Endothelial cell of umbilical vein (primary cell): ENCODE results near the gene DGCR8. TPM values are rescaled to one million over a fixed set of nuclear protein-coding genes. Genes with fewer than 3 reads are reported as not detected.
A peak's percentile ranks its signal among the peaks of the same experiment; 100 is the strongest.

Experiments used
- BruUV-seq: library from RNA; stranded (reverse); fragments of 400-500 nt; replicated peaks from 2 replicates; lab custom pipeline; 2021; lab: Mats Ljungman, UMichigan
- CTCF ChIA-PET: fragments of 300-600, 350-600 bp; sonication (Branson Sonifier 250); formaldehyde crosslinking; loops from one replicate; lab custom pipeline; 2021; ENCODE audit warnings: antibody characterized with exemption, inconsistent platforms; lab: Charles Lee
- POLR2A ChIA-PET: fragments of 300-600, 350-600 bp; sonication (Branson Sonifier 250); formaldehyde crosslinking; loops from one replicate; lab custom pipeline; 2021; ENCODE audit warnings: antibody characterized with exemption, inconsistent platforms; lab: Charles Lee
- DNase-seq: peaks from one replicate; pipeline ENCODE4 v3.0.0-alpha.2; 2011; ENCODE audit warnings: low read depth, low spot score
- FAIRE-seq: peaks from 2 replicates; lab custom pipeline; 2011; peaks lifted over from hg19 to GRCh38; lab: Jason Lieb, UNC
- H2AFZ ChIP-seq: 2 replicates; pipeline ENCODE4 v1.6.0; 2012; ENCODE audit warnings: low read depth, low read length, control low read depth, inconsistent platforms
- H3K27ac ChIP-seq: 2 replicates; pipeline ENCODE4 v1.5.1; 2011; ENCODE audit warnings: low read depth, mild to moderate bottlenecking, control low read depth, low read length, moderate library complexity; ENCODE audit not compliant: insufficient read depth
- H3K27me3 ChIP-seq, 2 experiments: 2 replicates each; pipeline versions ENCODE4 v1.6.0 to v1.6.1; 2011; ENCODE audit warnings: low read length in 2 of 2, mixed read lengths in 1 of 2; ENCODE audit not compliant: control insufficient read depth in 2 of 2, insufficient read depth in 2 of 2
- H3K36me3 ChIP-seq, 2 experiments: 2 replicates in 1 of 2; 3 replicates in 1 of 2; pipeline ENCODE4 v1.5.1; 2011; ENCODE audit warnings: low read length in 2 of 2, mild to moderate bottlenecking in 1 of 2, moderate library complexity in 1 of 2; ENCODE audit not compliant: control insufficient read depth in 2 of 2, insufficient read depth in 2 of 2; ENCODE audit errors: extremely low read depth in 1 of 2
- H3K4me1 ChIP-seq: 3 replicates; pipeline ENCODE4 v1.5.1; 2011; ENCODE audit warnings: mild to moderate bottlenecking, low read length; ENCODE audit not compliant: control insufficient read depth, insufficient read depth; ENCODE audit errors: extremely low read depth
- H3K4me2 ChIP-seq: 2 replicates; pipeline ENCODE4 v1.6.1; 2011; ENCODE audit warnings: low read length, control low read depth, mixed read lengths; ENCODE audit not compliant: insufficient read depth
- H3K4me3 ChIP-seq, 3 experiments: fragments of 200-600 bp in 1 of 3; sonication (generic), shearing (Covaris generic) in 1 of 3; replicated peaks in 1 of 3; 2 replicates each; pipeline ENCODE4 v1.5.1; 2011 to 2016; ENCODE audit warnings: control low read depth in 3 of 3, low read length in 3 of 3, mild to moderate bottlenecking in 2 of 3, inconsistent platforms in 1 of 3, low read depth in 1 of 3, moderate library complexity in 1 of 3; ENCODE audit not compliant: insufficient read depth in 1 of 3
- H3K79me2 ChIP-seq: 2 replicates; pipeline ENCODE4 v1.6.0; 2012; ENCODE audit warnings: low read length, inconsistent platforms; ENCODE audit not compliant: control insufficient read depth, insufficient read depth
- H3K9ac ChIP-seq: replicated peaks from 2 replicates; pipeline ENCODE3; 2011; ENCODE audit warnings: low read length, control low read depth; ENCODE audit not compliant: insufficient read depth; ENCODE audit errors: extremely low read depth
- H3K9me1 ChIP-seq: replicated peaks from 3 replicates; pipeline ENCODE4 v1.6.0; 2011; ENCODE audit warnings: mild to moderate bottlenecking, low read length; ENCODE audit not compliant: control insufficient read depth, insufficient read depth; ENCODE audit errors: extremely low read depth
- H3K9me3 ChIP-seq: replicated peaks from 2 replicates; pipeline ENCODE4 v1.5.1; 2012; ENCODE audit warnings: low read length, inconsistent platforms; ENCODE audit not compliant: control insufficient read depth, insufficient read depth
- H4K20me1 ChIP-seq: replicated peaks from 2 replicates; pipeline ENCODE3; 2011; ENCODE audit warnings: mild to moderate bottlenecking, low read length; ENCODE audit not compliant: control insufficient read depth, insufficient read depth; ENCODE audit errors: extremely low read depth
- CTCF ChIP-seq, 2 donors: IDR thresholded peaks; 1 replicate in 1 of 2; 2 replicates in 1 of 2; pipeline ENCODE4 v1.5.1; 2011; ENCODE audit warnings: low read length in 2 of 2, mild to moderate bottlenecking in 2 of 2, moderate library complexity in 2 of 2, control low read depth in 1 of 2, inconsistent platforms in 1 of 2, low read depth in 1 of 2; ENCODE audit not compliant: insufficient read depth in 1 of 2; ENCODE audit errors: extremely low read depth in 1 of 2
- EZH2 ChIP-seq: IDR thresholded peaks from 2 replicates; pipeline ENCODE4 v1.6.1; 2012; ENCODE audit warnings: borderline replicate concordance, low read depth, mild to moderate bottlenecking, moderate library complexity, low read length, inconsistent platforms; ENCODE audit not compliant: severe bottlenecking
- FOS ChIP-seq: IDR thresholded peaks from 2 replicates; pipeline ENCODE4 v1.6.1; 2011; ENCODE audit warnings: mild to moderate bottlenecking, low read length, moderate library complexity, borderline replicate concordance; ENCODE audit not compliant: insufficient read depth
- GATA2 ChIP-seq: IDR thresholded peaks from 2 replicates; pipeline ENCODE4 v1.7.0; 2011; ENCODE audit warnings: low read depth, mild to moderate bottlenecking, moderate library complexity, mixed read lengths, low read length; ENCODE audit not compliant: insufficient read length, insufficient read depth
- JUN ChIP-seq: IDR thresholded peaks from 2 replicates; pipeline ENCODE4 v1.6.1; 2011; ENCODE audit warnings: borderline replicate concordance, low read depth; ENCODE audit not compliant: insufficient read length, insufficient read depth
- MAX ChIP-seq: IDR thresholded peaks from 2 replicates; pipeline ENCODE4 v1.6.1; 2011; ENCODE audit not compliant: insufficient read depth, insufficient read length
- MYC ChIP-seq: IDR thresholded peaks from one replicate; pipeline ENCODE4 v1.6.1; 2011; ENCODE audit warnings: mild to moderate bottlenecking, low read depth, low read length
- POLR2A ChIP-seq: IDR thresholded peaks from 2 replicates; pipeline ENCODE4 v1.6.1; 2012; ENCODE audit warnings: low read depth, mild to moderate bottlenecking, control low read depth, low read length
- POLR2AphosphoS5 ChIP-seq: IDR thresholded peaks from 2 replicates; pipeline ENCODE4 v1.6.1; 2012; ENCODE audit warnings: low read depth, mild to moderate bottlenecking, control low read depth, low read length, moderate library complexity; ENCODE audit not compliant: insufficient read depth
- dilution Hi-C: fragments of 300-500 bp; cut with MboI; formaldehyde crosslinking; loops from one replicate; pipeline ENCODE4 v1.15.0; 2019; ENCODE audit warnings: low sequenced_read_pairs; ENCODE audit not compliant: extremely low pct_ligation_motif_present
- intact Hi-C: fragments of 100-400 bp; cut with micrococcal nuclease; formaldehyde crosslinking; loops from one replicate; pipeline ENCODE4 v1.10.0; 2022
- polyA plus RNA-seq, 4 experiments: library from polyadenylated mRNA; depleted of rRNA in 3 of 4; stranded (reverse) in 3 of 4; unstranded in 1 of 4; fragments of >200 nt; gene quantifications; 2 replicates each; pipeline versions ENCODE4 v1.2.1 to v1.2.3, GENCODE V29; 2011 to 2012; ENCODE audit warnings: missing spikeins in 1 of 4
- total RNA-seq: library from RNA; stranded (reverse); gene quantifications from 2 replicates; pipeline ENCODE4 v1.2.3, GENCODE V29; 2021

Gene DGCR8
- total and polyA plus RNA-seq, 2 donors (not counting 3 experiments of a cell fraction or from before 2014, with no cell fraction given): 32.7 to 64.2 TPM

GRCh38 chr22:20116951-20117632 is 37.1 kb downstream of the DGCR8 start, which contains the start of gene TRMT2A:
Gene TRMT2A, minus strand, starts transcription at chr22:20117226. Its CDS starts 320 bp downstream, at chr22:20116906.
- H3K27ac ChIP-seq: peak within 1 kb of the TSS; percentile 67
- no peaks in the 10 kb centered on the region for H3K9me1 ChIP-seq
- peaks cover 22% of the 10 kb centered on the region for H3K4me1 ChIP-seq
- no peaks in the 10 kb centered on the region for H4K20me1 ChIP-seq
- FAIRE-seq (peak; percentile 97), DNase-seq (peak; percentile 99)
- intact Hi-C loops (loop anchor here (1.0 kb wide), 1 partner anchor 37 kb away; the partner anchor contains the start of gene DGCR8), dilution Hi-C loops (no loop called here)
- no peaks in the 10 kb centered on the region for H3K27me3 ChIP-seq
- H3K36me3 ChIP-seq: peaks cover 15 to 27% of the 10 kb centered on the region in 2 experiments
- H3K9ac ChIP-seq: peak within 1 kb of the TSS; percentile 92
- peak within 1 kb of the TSS; percentile 75 for H2AFZ ChIP-seq
- BruUV-seq: no TSS peak
- H3K4me3 ChIP-seq: peak within 1 kb of the TSS; percentile 84 to 92 (median 87)
- peak within 1 kb of the TSS; percentile 96 for H3K4me2 ChIP-seq
- no peaks in the 10 kb centered on the region for H3K9me3 ChIP-seq
- TF ChIP-seq CTCF (IDR thresholded peaks at IDR 0.05; ENCODE audit: extremely low read depth in 1 of 2, insufficient read depth in 1 of 2, low read depth in 1 of 2, low read length in 2 of 2) (peak; percentile 11 to 25), MAX (peak; percentile 73), EZH2 (no peak), FOS (no peak), POLR2AphosphoS5 (peak; percentile 90), JUN (no peak), MYC (peak; percentile 54), POLR2A (no peak), GATA2 (no peak)
- ChIA-PET CTCF (interaction anchor here (0.7 to 1.4 kb wide), 3 partner anchors 8 to 387 kb away, joined by 3 to 4 read pairs (median 4); no protein-coding TSS in a partner anchor), POLR2A (interaction anchor here (0.7 kb wide), 1 partner anchor 36 kb away, joined by 3 read pairs; no protein-coding TSS in a partner anchor)
- peaks cover 69% of the 10 kb centered on the region for H3K79me2 ChIP-seq
